ENCODE data around the gene ZNF141.
"Not testable (repeated sequence)": the region's sequence is repeated elsewhere in the genome, so short reads cannot be mapped to it uniquely, and the experiment has no call there.

Gene ZNF141

DNA sequence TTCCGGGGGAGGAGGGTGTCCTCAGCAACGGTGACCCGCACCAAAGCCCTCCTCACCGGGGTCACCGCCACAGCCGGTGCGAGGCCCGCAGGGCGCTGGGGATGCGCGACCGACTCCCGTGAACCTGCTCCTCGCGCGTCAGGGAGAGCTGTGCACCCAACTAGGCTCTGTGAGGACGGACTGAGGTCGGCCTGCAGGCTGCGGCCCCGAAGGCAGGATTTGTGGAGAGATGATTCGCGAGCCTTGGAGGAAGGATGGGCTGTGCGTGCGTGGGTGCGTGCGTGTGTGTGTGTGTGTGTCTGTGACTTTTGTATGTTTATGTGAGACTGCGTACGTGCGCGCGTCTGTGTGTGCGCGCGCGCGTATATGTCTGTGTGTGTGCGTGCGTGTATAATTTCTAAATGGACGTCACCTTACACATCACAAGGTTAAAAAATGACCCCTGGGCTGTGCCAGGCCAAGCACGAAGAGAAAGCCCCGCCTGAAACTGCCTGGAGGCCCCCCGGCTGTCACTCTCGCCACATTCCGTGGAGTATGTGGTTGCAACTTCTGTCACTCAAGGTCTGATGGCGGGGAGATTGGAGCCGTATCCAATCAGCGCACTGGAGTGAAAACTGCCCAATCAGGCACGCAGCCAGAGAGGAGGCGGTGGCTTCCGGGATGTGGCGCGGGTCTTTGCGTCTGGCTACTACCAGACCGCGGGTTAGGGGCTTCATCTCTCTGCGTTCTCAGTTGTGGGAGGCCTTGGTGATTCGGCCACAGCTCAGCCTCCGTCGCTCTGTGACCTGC, at the start of gene ZNF141:
Gene ZNF141, plus strand, starts transcription at position 672 of the 789 bp plus-strand sequence. CDS start 170 bp downstream, outside the sequence.
- Histone ChIP-seq H3K9ac (ENCODE audit: low read length) (peak within 1 kb of the TSS; percentile 90), H3K27ac (ENCODE audit: low read depth, low read length) (peak within 1 kb of the TSS; percentile 90), H3K4me1 (ENCODE audit: insufficient read depth, low read length) (peaks cover 19% of the 10 kb centered on the region), H3K4me3 (ENCODE audit: low read depth in 1 of 2, low read length in 2 of 2) (peak within 1 kb of the TSS; percentile 67 to 91), H3K36me3 (ENCODE audit: insufficient read depth, low read length) (no peaks in the 10 kb centered on the region), H3K27me3 (ENCODE audit: control insufficient read depth in 1 of 2, insufficient read depth in 2 of 2, low read length in 2 of 2) (no peaks in the 10 kb centered on the region), H3K9me3 (ENCODE audit: low read length) (no peaks in the 10 kb centered on the region)

DNA sequence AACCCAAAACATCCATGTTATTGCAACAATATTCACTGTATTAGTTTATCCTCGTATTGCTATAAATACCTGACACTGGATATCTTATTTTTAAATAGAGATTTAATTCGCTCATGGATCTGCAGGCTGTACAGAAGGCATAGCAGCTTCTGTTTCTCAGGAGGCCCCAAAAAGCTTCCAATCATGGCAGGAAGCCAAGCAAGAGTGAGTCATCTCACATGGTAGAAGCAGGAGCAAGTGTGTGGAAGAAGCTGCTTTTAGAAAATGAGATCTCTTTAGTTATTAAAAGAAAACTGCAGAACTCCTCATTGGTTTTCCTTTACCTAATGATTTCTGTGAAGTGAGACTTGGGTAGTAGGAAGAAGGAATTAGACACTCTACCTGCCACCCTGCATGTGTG, 48.7 kb upstream of the ZNF141 start:
- H3K27ac ChIP-seq (ENCODE audit: low read depth, low read length), result no peak overlapping the region

DNA sequence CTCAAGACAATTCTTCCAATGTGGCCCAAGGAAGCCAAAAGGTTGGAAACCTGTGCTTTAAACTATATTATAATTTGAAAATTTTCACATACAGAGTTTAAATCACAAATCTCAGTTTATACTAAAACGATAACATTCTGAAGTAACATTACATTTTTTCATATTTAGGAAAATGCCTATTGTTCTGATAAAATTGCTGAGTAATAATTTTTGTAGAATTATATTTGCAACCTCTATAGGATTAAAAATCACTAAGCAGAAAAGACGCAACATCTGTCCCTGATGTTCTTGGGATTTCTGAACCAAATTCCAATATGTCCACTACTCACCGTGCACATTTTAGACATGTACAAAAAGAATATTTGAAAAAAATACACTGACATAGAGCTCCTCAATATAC, 42.9 kb upstream of the ZNF141 start:
- Histone ChIP-seq H3K9me3 (ENCODE audit: low read length) (no peaks in the 10 kb centered on the region), H3K4me1 (ENCODE audit: insufficient read depth, low read length) (no peaks in the 10 kb centered on the region)

More for the DNA sequence above, 48.7 kb upstream of the ZNF141 start:
- no peak overlapping the region for H3K4me3 ChIP-seq (ENCODE audit: low read depth in 1 of 2, low read length in 2 of 2)
- H3K9ac ChIP-seq (ENCODE audit: low read length), result no peak overlapping the region
- no peaks in the 10 kb centered on the region for H3K9me3 ChIP-seq (ENCODE audit: low read length)
- H3K27me3 ChIP-seq (ENCODE audit: control insufficient read depth in 1 of 2, insufficient read depth in 2 of 2, low read length in 2 of 2), result no peaks in the 10 kb centered on the region
- H3K36me3 ChIP-seq (ENCODE audit: insufficient read depth, low read length), result no peaks in the 10 kb centered on the region
- no peaks in the 10 kb centered on the region for H3K4me1 ChIP-seq (ENCODE audit: insufficient read depth, low read length)

GRCh38 chr4:302381-302780, 35.2 kb upstream of the ZNF141 start:
- Histone ChIP-seq H3K4me3 (ENCODE audit: low read depth in 1 of 2, low read length in 2 of 2) (no peak overlapping the region), H3K4me1 (ENCODE audit: insufficient read depth, low read length) (no peaks in the 10 kb centered on the region), H3K9ac (ENCODE audit: low read length) (no peak overlapping the region), H3K27me3 (ENCODE audit: control insufficient read depth in 1 of 2, insufficient read depth in 2 of 2, low read length in 2 of 2) (peaks cover 0 to 12% of the 10 kb centered on the region in 2 donors), H3K9me3 (ENCODE audit: low read length) (no peaks in the 10 kb centered on the region), H3K36me3 (ENCODE audit: insufficient read depth, low read length) (no peaks in the 10 kb centered on the region), H3K27ac (ENCODE audit: low read depth, low read length) (no peak overlapping the region)

More for the DNA sequence above, 42.9 kb upstream of the ZNF141 start:
- no peaks in the 10 kb centered on the region for H3K36me3 ChIP-seq (ENCODE audit: insufficient read depth, low read length)
- H3K9ac ChIP-seq (ENCODE audit: low read length), result no peak overlapping the region
- no peaks in the 10 kb centered on the region for H3K27me3 ChIP-seq (ENCODE audit: control insufficient read depth in 1 of 2, insufficient read depth in 2 of 2, low read length in 2 of 2)
- H3K4me3 ChIP-seq (ENCODE audit: low read depth in 1 of 2, low read length in 2 of 2), result no peak overlapping the region
- no peak overlapping the region for H3K27ac ChIP-seq (ENCODE audit: low read depth, low read length)

- H3K36me3 ChIP-seq (ENCODE audit: insufficient read depth, low read length); H3K9ac ChIP-seq (ENCODE audit: low read length); H3K27ac ChIP-seq (ENCODE audit: low read depth, low read length); H3K9me3 ChIP-seq (ENCODE audit: low read length); H3K4me1 ChIP-seq (ENCODE audit: insufficient read depth, low read length): not testable (repeated sequence)
- Histone ChIP-seq H3K4me3 (ENCODE audit: low read depth in 1 of 2, low read length in 2 of 2) (peak overlapping the region in 1 of 2 donors; percentile 45), H3K27me3 (ENCODE audit: control insufficient read depth in 1 of 2, insufficient read depth in 2 of 2, low read length in 2 of 2) (peaks cover 0 to 12% of the 10 kb centered on the region in 2 donors)
These were observed 33.1 kb upstream of the ZNF141 start for GRCh38 chr4:304516-304915.

DNA sequence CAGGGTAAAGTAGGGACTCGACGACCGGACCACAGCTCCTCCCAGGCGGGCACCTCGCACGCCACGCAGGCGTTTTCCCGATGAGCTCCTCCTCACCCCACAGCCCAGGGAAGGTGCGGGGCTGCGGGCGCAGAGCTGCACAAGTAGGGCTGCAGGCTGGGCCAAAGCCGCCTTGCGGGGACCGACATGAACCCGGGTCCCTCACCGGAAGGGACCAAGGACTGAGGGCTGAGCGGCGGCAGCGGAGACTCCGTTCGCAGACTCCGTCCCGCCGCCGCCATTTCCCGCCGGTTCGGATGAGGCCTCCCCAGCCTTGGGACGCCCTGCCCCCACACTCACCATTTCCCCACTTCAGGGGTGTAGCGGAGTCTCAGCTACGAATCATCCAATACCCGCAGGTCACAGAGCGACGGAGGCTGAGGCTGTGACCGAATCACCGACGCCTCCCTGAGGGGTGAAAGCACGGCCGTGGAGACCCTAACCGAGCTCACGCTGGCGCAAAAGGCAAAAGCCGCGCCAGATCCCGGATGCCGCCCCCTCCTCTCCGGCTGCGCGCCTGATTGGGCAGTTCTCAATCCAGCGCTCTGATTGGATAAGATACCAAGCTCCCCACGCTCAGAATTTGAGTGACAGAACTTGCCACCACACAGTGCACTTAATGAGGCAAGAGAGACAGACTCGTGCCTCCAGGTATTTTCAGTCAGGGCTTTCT, 32.5 kb upstream of the ZNF141 start, which contains the start of gene ZNF732:
Gene ZNF732, minus strand, starts transcription at position 506 of the 712 bp plus-strand sequence. Its CDS starts 164 bp downstream, at position 342.
- Histone ChIP-seq H3K4me1 (ENCODE audit: insufficient read depth, low read length) (no peaks in the 10 kb centered on the region), H3K9me3 (ENCODE audit: low read length) (no peaks in the 10 kb centered on the region), H3K4me3 (ENCODE audit: low read depth in 1 of 2, low read length in 2 of 2) (peak within 1 kb of the TSS; percentile 29 to 45), H3K9ac (ENCODE audit: low read length) (no peak within 1 kb of the TSS), H3K36me3 (ENCODE audit: insufficient read depth, low read length) (no peaks in the 10 kb centered on the region), H3K27ac (ENCODE audit: low read depth, low read length) (no peak within 1 kb of the TSS), H3K27me3 (ENCODE audit: control insufficient read depth in 1 of 2, insufficient read depth in 2 of 2, low read length in 2 of 2) (peaks cover 0 to 12% of the 10 kb centered on the region in 2 donors)

DNA sequence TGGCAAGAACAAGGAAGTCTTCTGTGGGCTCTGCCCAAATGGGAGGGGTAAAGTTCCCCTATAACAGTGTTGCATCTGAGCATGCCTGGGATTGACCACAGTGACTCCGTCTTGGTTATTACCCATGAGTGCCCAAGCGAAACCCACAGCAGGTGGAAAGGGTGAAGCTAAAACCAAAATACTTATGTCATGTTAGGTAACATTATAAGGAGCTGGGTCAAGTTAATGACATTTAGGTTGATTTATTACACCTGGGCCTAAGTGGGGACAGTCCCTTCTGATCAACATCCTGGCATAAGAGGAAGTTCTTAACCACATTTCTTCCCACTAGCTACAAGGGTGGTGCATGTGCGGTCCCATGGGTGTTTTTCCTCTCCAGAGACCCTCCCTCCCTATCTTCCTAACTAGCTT, 31.1 kb upstream of the ZNF141 start:
- H3K27me3 ChIP-seq (ENCODE audit: control insufficient read depth in 1 of 2, insufficient read depth in 2 of 2, low read length in 2 of 2), result peaks cover 0 to 12% of the 10 kb centered on the region in 2 donors
- no peaks in the 10 kb centered on the region for H3K36me3 ChIP-seq (ENCODE audit: insufficient read depth, low read length)
- H3K27ac ChIP-seq (ENCODE audit: low read depth, low read length), result no peak overlapping the region
- no peak overlapping the region for H3K9ac ChIP-seq (ENCODE audit: low read length)
- no peaks in the 10 kb centered on the region for H3K9me3 ChIP-seq (ENCODE audit: low read length)
- H3K4me1 ChIP-seq (ENCODE audit: insufficient read depth, low read length), result no peaks in the 10 kb centered on the region
- H3K4me3 ChIP-seq (ENCODE audit: low read depth in 1 of 2, low read length in 2 of 2), result no peak overlapping the region

- no peak overlapping the region for H3K4me3 ChIP-seq (ENCODE audit: low read depth in 1 of 2, low read length in 2 of 2)
- H3K27ac ChIP-seq (ENCODE audit: low read depth, low read length), result no peak overlapping the region
- no peak overlapping the region for H3K9ac ChIP-seq (ENCODE audit: low read length)
- no peaks in the 10 kb centered on the region for H3K9me3 ChIP-seq (ENCODE audit: low read length)
- peaks cover 0 to 8% of the 10 kb centered on the region in 2 donors for H3K27me3 ChIP-seq (ENCODE audit: control insufficient read depth in 1 of 2, insufficient read depth in 2 of 2, low read length in 2 of 2)
- H3K36me3 ChIP-seq (ENCODE audit: insufficient read depth, low read length), result no peaks in the 10 kb centered on the region
- H3K4me1 ChIP-seq (ENCODE audit: insufficient read depth, low read length), result no peaks in the 10 kb centered on the region
These were observed 27.8 kb upstream of the ZNF141 start for GRCh38 chr4:309807-310206.

DNA sequence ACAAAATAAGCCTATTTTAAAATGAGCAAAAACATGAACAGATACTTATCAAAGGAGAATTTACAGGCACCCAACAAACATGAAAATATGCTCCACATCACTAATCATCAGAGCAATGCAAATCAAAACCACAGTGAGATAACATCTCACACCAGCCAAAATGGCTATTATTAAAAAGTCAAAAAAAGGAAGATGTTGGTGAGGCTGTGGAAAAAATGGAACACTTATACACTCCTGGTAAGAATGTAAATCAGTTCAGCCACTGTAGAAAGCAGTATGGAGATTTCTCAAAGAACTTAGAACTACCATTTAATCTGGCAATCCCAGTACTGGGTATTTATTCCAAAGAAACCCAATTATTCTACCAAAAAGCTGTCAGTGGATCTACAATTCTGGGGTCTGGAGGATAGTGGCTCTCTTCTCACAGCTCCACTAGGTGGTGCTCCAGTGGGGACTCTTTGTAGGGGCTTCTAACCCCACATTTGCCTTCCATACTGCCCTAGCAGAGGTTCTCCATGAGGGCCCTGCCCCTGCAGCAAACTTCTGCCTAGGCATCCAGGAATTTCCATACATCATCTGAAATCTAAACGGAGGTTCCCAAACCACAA, 23.2 kb upstream of the ZNF141 start:
- no peaks in the 10 kb centered on the region for H3K27me3 ChIP-seq (ENCODE audit: control insufficient read depth in 1 of 2, insufficient read depth in 2 of 2, low read length in 2 of 2)

DNA sequence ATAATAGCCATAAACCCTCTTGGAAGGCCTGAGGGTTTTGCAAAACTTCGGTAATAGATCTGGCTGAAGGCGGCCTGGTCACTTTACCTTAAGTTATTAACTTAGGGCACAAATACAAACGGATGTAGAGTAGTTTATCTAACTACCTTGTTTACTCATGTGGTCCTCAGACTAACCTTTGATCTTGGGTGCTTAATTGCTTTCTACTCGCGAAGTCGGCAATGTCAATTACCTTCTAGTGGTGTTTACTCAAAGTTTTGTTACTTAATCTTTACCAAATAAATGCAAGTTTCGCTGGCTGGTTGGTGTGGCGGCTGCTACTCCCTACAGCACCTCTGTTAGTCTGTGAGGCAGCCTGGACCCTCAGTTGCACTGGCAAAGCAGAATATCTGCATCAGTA, 8.9 kb upstream of the ZNF141 start:
- no peaks in the 10 kb centered on the region for H3K4me1 ChIP-seq (ENCODE audit: insufficient read depth, low read length)
- no peak overlapping the region for H3K27ac ChIP-seq (ENCODE audit: low read depth, low read length)
- H3K36me3 ChIP-seq (ENCODE audit: insufficient read depth, low read length), result no peaks in the 10 kb centered on the region

More for the DNA sequence above, 23.2 kb upstream of the ZNF141 start:
- H3K4me1 ChIP-seq (ENCODE audit: insufficient read depth, low read length), result no peaks in the 10 kb centered on the region
- no peaks in the 10 kb centered on the region for H3K36me3 ChIP-seq (ENCODE audit: insufficient read depth, low read length)
- H3K9me3 ChIP-seq (ENCODE audit: low read length), result no peaks in the 10 kb centered on the region
- H3K9ac ChIP-seq (ENCODE audit: low read length), result no peak overlapping the region
- H3K27ac ChIP-seq (ENCODE audit: low read depth, low read length), result no peak overlapping the region
- no peak overlapping the region for H3K4me3 ChIP-seq (ENCODE audit: low read depth in 1 of 2, low read length in 2 of 2)

DNA sequence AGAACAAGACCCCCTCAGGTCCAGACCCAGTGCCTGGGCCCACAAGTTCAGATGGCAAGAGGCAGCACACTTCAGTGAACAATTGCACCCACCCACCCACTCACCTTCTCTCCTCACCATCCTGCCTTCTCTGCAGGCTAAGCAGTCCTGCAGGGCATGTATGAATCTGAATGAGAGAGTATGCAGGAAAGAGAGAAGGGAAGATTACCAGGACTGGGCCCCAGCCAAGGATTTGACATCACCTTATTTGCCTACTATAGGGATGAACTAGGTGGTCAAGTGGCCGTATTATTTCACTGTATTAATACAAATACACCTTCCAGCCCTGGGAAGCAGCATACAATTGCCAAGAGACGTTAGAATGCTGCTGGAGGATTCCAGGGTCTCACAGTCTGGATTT, 2.1 kb upstream of the ZNF141 start:
- no peaks in the 10 kb centered on the region for H3K36me3 ChIP-seq (ENCODE audit: insufficient read depth, low read length)
- no peaks in the 10 kb centered on the region for H3K9me3 ChIP-seq (ENCODE audit: low read length)
- peaks cover 19% of the 10 kb centered on the region for H3K4me1 ChIP-seq (ENCODE audit: insufficient read depth, low read length)
- no peak overlapping the region for H3K27ac ChIP-seq (ENCODE audit: low read depth, low read length)
- peak overlapping the region in 1 of 2 donors; percentile 91 for H3K4me3 ChIP-seq (ENCODE audit: low read depth in 1 of 2, low read length in 2 of 2)
- H3K9ac ChIP-seq (ENCODE audit: low read length), result no peak overlapping the region
- H3K27me3 ChIP-seq (ENCODE audit: control insufficient read depth in 1 of 2, insufficient read depth in 2 of 2, low read length in 2 of 2), result no peaks in the 10 kb centered on the region

More for the DNA sequence above, 8.9 kb upstream of the ZNF141 start:
- no peak overlapping the region for H3K4me3 ChIP-seq (ENCODE audit: low read depth in 1 of 2, low read length in 2 of 2)
- no peaks in the 10 kb centered on the region for H3K9me3 ChIP-seq (ENCODE audit: low read length)
- no peaks in the 10 kb centered on the region for H3K27me3 ChIP-seq (ENCODE audit: control insufficient read depth in 1 of 2, insufficient read depth in 2 of 2, low read length in 2 of 2)
- no peak overlapping the region for H3K9ac ChIP-seq (ENCODE audit: low read length)
